Fibroblast of lung (primary cell): Measurements from ENCODE around the gene PCSK1.

ENCODE experiments used
- CTCF ChIP-seq, 2 donors: IDR thresholded peaks in 1 of 2; conservative IDR thresholded peaks in 1 of 2; 1 replicate in 1 of 2; 2 replicates in 1 of 2; pipeline ENCODE4 v1.5.1; 2011 to 2012; ENCODE audit warnings: low read length in 2 of 2, control low read depth in 1 of 2, inconsistent platforms in 1 of 2, low read depth in 1 of 2, mild to moderate bottlenecking in 1 of 2
- EZH2 ChIP-seq: IDR thresholded peaks from 2 replicates; pipeline ENCODE4 v1.5.1; 2012; ENCODE audit warnings: low read length, control low read depth, mild to moderate bottlenecking; ENCODE audit errors: missing control alignments

- TF ChIP-seq CTCF (conservative IDR thresholded peaks at IDR 0.05 in 1 of 2, IDR thresholded peaks at IDR 0.05 in 1 of 2; ENCODE audit: low read depth in 1 of 2, low read length in 2 of 2) = no peak
- no peak for TF ChIP-seq EZH2
Observed at GRCh38 chr5:96426831-96427230, 6.2 kb downstream of the PCSK1 start.
